Stimulated activated naive B cell treated with anti-CD40 and anti-IgM and Interleukin-4, amounts not matched to agents 10 μg/mL and 1 μg/mL and 100 μg/mL, for 72 hours (primary cell): ENCODE measurements around the gene MAT2B.
"Not testable (repeated sequence)": the region's sequence is repeated elsewhere in the genome, so short reads cannot be mapped to it uniquely, and the experiment has no call there.

ENCODE experiments used
- ATAC-seq, 2 donors: fragments of 150-1000 bp; cut with Tn5 transposase; replicated peaks; 2 replicates each; pipeline ENCODE4 v1.10.0; 2021; ENCODE audit warnings: moderate library complexity in 1 of 2
- DNase-seq: peaks from one replicate; pipeline ENCODE4 v3.0.0; 2021
- H3K27ac Mint-ChIP-seq: one replicate; pipeline ENCODE4 v1.8.0; 2022; ENCODE audit warnings: mild to moderate bottlenecking, mixed read lengths
- H3K27me3 Mint-ChIP-seq, 2 donors: one replicate each; pipeline ENCODE4 v1.8.0; 2022; ENCODE audit warnings: mixed read lengths in 2 of 2
- H3K36me3 Mint-ChIP-seq, 2 donors: one replicate each; pipeline ENCODE4 v1.8.0; 2022; ENCODE audit warnings: mixed read lengths in 2 of 2, mild to moderate bottlenecking in 1 of 2
- H3K4me1 Mint-ChIP-seq, 2 donors: one replicate each; pipeline ENCODE4 v1.8.0; 2022; ENCODE audit warnings: mixed read lengths in 2 of 2, mild to moderate bottlenecking in 1 of 2
- H3K4me3 Mint-ChIP-seq, 2 donors: one replicate each; pipeline ENCODE4 v1.8.0; 2022; ENCODE audit warnings: mild to moderate bottlenecking in 2 of 2, mixed read lengths in 2 of 2, moderate library complexity in 1 of 2
- H3K9me3 Mint-ChIP-seq, 2 donors: one replicate each; pipeline ENCODE4 v1.8.0; 2022; ENCODE audit warnings: mixed read lengths in 2 of 2, mild to moderate bottlenecking in 1 of 2

Gene MAT2B

DNA sequence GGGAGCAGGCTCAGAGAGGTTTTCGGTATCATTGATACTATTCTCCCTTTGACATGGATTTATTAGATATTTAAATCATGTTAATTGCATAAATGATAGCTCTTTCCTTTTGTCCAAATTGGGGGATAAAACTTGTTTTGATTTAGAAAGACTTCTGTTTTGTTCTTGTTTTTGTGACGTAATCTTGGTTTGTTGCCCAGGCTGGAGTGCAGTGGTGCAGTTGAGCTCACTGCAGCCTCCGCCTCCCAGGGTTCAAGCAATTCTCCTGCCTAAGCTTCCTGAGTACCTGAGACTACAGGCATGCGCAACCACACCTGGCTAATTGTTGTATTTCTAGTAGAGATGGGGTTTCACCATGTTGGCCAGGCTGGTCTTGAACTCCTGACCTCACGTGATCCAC is 7.1 kb downstream of the MAT2B start:
- no peak overlapping the region for H3K4me3 Mint-ChIP-seq
- peaks cover 12 to 26% of the 10 kb centered on the region in 2 donors for H3K4me1 Mint-ChIP-seq
- ATAC-seq (no peak), DNase-seq (no peak)
- H3K27ac Mint-ChIP-seq, result no peak overlapping the region
- no peaks in the 10 kb centered on the region for H3K9me3 Mint-ChIP-seq
- H3K36me3 Mint-ChIP-seq, result peaks cover 5 to 10% of the 10 kb centered on the region in 2 donors
- no peaks in the 10 kb centered on the region for H3K27me3 Mint-ChIP-seq

DNA sequence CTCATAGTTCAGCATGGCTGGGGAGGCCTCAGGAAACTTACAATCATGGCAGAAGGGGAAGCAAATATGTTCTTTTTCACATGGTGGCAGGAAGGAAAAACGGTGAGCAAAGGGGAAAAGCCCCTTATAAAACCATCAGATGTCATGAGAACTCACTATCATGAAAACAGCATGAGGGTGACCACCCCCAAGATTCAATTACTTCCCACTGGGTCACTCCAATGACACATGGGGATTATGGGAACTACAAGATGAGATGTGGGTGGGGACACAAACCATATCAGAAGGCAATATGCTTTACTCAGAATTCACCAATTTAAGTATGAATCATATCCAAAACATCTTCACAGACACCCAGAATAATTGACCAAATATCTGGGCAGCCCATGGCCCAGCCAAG is 19.7 kb downstream of the MAT2B start:
- DNase-seq (no peak), ATAC-seq (no peak)
- Mint-ChIP-seq H3K4me1 (peaks cover 0 to 2% of the 10 kb centered on the region in 2 donors), H3K27ac (no peak overlapping the region), H3K27me3 (no peaks in the 10 kb centered on the region), H3K9me3 (peaks cover 6 to 8% of the 10 kb centered on the region in 2 donors), H3K4me3 (no peak overlapping the region), H3K36me3 (peaks cover 26 to 39% of the 10 kb centered on the region in 2 donors)

DNA sequence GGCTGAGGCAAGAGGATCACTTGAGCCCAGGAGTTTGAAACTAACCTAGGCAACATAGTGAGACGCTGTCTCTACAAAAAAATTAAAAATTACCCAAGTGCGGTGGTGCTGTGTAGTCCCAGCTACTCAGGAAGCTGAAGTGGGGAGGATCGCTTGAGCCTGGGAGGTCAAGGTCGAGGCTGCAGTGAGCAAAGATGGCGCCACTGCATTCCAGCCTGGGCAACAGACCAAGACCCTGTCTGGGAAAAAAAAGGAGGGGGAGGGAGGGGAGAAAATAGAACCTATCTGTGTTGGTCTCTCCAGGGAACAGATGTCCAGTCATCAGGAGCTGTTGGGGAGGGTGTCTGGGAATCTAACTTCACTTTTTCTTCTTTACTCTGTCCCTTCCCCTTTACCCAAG is 24.3 kb downstream of the MAT2B start:
- no peak for ATAC-seq
- Mint-ChIP-seq H3K4me1 (peaks cover 0 to 6% of the 10 kb centered on the region in 2 donors), H3K36me3 (peaks cover 7 to 17% of the 10 kb centered on the region in 2 donors), H3K4me3 (no peak overlapping the region), H3K27ac (no peak overlapping the region), H3K9me3 (peaks cover 5 to 8% of the 10 kb centered on the region in 2 donors), H3K27me3 (peaks cover 0 to 7% of the 10 kb centered on the region in 2 donors)
- DNase-seq, result no peak

DNA sequence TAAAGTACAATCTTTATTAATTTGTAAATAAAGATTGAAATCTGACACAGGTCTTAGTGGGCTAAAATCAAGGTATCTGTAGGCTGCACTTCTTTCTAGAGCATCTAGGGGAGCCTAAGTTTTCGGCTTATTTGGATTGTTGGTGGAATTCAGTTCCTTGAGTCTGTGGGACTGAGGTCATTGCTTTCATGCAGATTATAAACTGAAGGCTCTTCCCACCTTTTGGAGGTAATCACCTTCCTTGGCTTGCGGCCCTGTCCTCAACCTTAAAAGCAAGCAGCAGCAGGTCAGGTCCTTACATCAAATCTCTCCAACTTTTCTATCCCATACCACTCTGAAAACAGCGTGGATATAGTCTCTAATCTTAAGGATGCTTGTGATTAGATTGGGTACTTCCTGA is 25.9 kb downstream of the MAT2B start:
- H3K4me3 Mint-ChIP-seq, result no peak overlapping the region
- DNase-seq, result no peak
- H3K27me3 Mint-ChIP-seq, result peaks cover 0 to 8% of the 10 kb centered on the region in 2 donors
- no peak overlapping the region for H3K27ac Mint-ChIP-seq
- H3K36me3 Mint-ChIP-seq, result peaks cover 0 to 6% of the 10 kb centered on the region in 2 donors
- H3K9me3 Mint-ChIP-seq, result peaks cover 0 to under 1% of the 10 kb centered on the region in 2 donors
- H3K4me1 Mint-ChIP-seq, result peaks cover 0 to 14% of the 10 kb centered on the region in 2 donors
- no peak for ATAC-seq

DNA sequence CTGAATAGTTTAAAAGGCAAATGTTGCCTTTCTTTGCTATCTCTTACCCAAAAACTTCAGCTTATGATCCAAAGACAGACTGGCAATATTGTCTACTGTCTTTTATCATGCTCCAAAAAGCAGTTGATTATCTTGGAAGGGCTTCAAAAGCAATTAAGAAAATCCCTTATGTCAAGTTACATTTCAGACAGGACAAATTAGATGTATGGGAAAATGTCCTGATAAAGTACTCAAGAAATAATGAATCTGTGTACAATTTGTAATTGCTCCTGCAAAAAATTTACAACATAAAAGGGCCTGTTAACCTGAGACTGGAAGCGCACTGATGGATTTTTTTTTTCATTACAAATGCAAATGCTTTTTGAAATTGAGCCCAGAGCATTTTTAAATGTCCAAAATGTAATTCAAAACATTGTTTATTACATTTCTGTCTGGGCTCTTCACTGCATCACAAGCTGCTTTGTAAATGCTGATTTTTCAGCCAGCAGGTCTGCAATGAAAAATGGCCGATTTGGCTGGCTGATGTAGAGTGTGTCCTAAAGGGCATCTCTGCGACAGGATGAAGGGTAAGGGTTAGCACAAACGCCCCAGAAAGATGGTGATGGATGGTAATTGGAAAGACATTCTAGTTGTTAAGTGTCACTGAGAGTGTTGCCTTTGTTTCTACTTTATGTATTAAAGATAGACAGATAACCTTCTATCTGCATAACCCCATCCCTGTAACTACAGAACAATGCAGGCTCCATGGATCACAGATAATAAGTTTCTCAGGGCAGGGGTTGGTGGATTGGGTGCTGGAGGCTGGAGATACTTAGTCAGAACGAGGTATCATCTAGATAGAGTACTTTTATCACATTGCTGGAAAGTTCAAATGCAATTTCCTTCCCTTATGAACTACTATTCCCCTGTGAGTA is 27.0 kb downstream of the MAT2B start:
- peaks cover 0 to 14% of the 10 kb centered on the region in 2 donors for H3K4me1 Mint-ChIP-seq
- H3K27me3 Mint-ChIP-seq, result peaks cover 0 to 18% of the 10 kb centered on the region in 2 donors
- H3K27ac Mint-ChIP-seq, result peak overlapping the region; percentile 9
- H3K4me3 Mint-ChIP-seq, result no peak overlapping the region
- peaks cover 0 to under 1% of the 10 kb centered on the region in 2 donors for H3K36me3 Mint-ChIP-seq
- H3K9me3 Mint-ChIP-seq, result peaks cover 3% of the 10 kb centered on the region in 2 donors
- DNase-seq (no peak), ATAC-seq (no peak)

DNA sequence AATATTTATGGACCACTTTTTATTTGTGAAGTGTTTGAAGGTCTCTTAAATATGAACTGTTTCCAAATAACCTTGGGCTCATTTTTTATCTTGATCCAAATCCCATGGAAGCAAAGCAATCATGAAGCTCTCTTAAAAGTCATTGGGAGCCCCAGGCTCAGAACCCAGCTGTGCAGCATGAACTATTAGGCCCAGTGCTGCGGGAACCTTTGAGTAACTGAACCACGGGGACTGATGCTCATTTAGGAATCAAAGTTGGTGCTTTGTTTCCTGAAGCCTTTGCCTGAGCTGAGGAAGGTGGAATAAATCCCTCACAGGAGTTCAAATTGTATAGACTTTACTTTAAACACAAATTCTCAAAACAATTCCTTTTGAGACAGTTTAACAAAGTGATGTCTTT is 27.8 kb downstream of the MAT2B start:
- Mint-ChIP-seq H3K9me3 (peaks cover 3% of the 10 kb centered on the region in 2 donors), H3K36me3 (no peaks in the 10 kb centered on the region), H3K4me3 (no peak overlapping the region), H3K27ac (no peak overlapping the region), H3K27me3 (peaks cover 0 to 23% of the 10 kb centered on the region in 2 donors), H3K4me1 (peaks cover 0 to 14% of the 10 kb centered on the region in 2 donors)
- DNase-seq, result no peak
- no peak for ATAC-seq

DNA sequence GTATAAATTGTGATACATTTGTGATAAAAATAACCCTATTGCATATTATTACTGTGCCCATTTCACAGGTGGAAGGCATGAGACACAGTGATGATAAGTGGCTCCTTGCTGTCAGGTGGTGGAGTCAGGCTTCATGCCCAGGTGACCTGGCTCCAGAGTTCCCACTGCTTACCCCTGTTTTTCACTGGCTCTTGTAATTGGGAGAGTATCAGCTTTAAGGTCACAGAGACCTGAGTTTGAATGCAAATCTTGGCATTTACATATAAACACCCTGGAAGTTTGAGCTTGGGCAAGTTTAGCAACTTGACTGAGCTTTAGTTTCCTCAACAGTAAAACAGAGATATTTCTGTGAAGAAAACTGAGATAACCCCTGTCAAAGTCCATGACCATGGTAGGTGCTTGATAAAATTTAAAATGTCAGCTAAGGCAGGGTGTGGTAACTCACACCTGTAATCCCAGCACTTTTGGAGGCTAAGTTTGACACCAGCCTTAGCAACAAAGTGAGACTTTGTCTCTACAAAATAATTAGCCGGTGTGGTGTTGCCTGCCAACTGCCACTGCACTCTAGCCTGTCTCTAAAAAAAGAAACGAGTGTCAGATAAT is 29.2 kb downstream of the MAT2B start:
- DNase-seq (no peak), ATAC-seq (peak in 1 of 2 donors; percentile 59)
- H3K27ac Mint-ChIP-seq, result peak overlapping the region; percentile 62
- H3K27me3 Mint-ChIP-seq, result peaks cover 0 to 27% of the 10 kb centered on the region in 2 donors
- H3K4me3 Mint-ChIP-seq, result no peak overlapping the region
- peaks cover 3% of the 10 kb centered on the region in 2 donors for H3K9me3 Mint-ChIP-seq
- H3K4me1 Mint-ChIP-seq, result peaks cover 0 to 14% of the 10 kb centered on the region in 2 donors
- H3K36me3 Mint-ChIP-seq, result no peaks in the 10 kb centered on the region

DNA sequence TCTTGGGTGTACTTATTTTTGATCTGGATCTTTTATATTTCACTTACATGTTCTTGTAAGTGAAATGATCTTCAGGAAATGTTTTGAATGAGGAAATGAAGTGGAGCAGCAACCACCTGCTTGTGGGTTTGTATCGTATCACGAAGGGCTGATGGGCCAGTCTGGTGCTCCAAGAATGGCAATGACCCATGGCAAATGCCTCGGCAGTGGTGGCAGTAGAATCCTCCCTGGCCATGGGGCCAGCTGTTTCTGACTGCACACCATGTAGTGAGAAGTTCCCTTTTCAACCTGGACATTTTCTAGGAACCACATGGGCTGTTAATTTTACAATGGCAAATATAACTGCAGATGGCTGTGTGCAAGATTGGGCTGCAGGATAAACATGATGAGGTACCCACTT is 29.9 kb downstream of the MAT2B start:
- no peaks in the 10 kb centered on the region for H3K36me3 Mint-ChIP-seq
- H3K9me3 Mint-ChIP-seq, result peaks cover 3% of the 10 kb centered on the region in 2 donors
- H3K4me3 Mint-ChIP-seq, result peak overlapping the region in 1 of 2 donors; percentile 17
- peaks cover 0 to 14% of the 10 kb centered on the region in 2 donors for H3K4me1 Mint-ChIP-seq
- no peak overlapping the region for H3K27ac Mint-ChIP-seq
- ATAC-seq, result peak in 1 of 2 donors; percentile 89
- peak; percentile 4 for DNase-seq
- H3K27me3 Mint-ChIP-seq, result peaks cover 0 to 29% of the 10 kb centered on the region in 2 donors

DNA sequence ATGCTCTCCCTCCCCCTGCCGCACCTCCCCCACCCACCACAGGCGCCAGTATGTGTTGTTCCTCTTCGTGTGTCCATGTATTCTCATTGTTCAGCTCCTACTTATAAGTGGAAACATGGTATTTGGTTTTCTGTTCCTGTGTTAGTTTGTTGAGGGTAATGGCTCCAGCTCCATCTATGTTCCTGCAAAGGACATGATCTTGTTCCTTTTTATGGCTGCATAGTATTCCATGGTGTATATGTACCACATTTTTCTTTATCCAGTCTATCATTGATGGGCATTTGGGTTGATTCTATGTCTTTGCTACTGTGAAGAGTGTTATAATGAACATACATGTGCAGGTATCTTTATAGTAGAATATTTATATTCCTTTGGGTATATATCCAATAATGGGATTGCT is 31.0 kb downstream of the MAT2B start:
- not testable (repeated sequence) for DNase-seq, H3K4me3 Mint-ChIP-seq, H3K36me3 Mint-ChIP-seq, H3K27ac Mint-ChIP-seq, ATAC-seq, H3K9me3 Mint-ChIP-seq
- peaks cover 0 to 14% of the 10 kb centered on the region in 2 donors for H3K4me1 Mint-ChIP-seq
- H3K27me3 Mint-ChIP-seq, result peaks cover 0 to 29% of the 10 kb centered on the region in 2 donors

DNA sequence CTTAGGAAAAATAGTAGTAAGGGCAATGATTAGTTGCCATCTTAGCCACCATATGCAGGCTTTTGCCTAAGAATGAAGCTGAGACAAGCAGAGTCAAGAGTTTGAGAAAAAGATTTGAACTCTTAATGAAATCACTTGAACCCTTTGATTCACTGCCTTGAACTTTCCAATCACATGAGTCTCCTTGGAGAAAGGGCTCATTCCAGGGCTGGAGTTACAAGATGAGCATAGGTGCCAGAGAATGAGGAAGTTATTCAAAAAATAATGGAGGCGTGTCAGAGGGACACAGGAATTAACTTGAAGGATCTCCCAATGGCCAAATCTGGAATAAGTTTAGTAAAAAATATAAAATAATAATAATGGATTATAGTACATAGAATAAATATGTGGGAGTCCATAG is 35.3 kb downstream of the MAT2B start:
- H3K9me3 Mint-ChIP-seq, result peaks cover 3% of the 10 kb centered on the region in 2 donors
- DNase-seq (no peak), ATAC-seq (no peak)
- peaks cover 0 to 1% of the 10 kb centered on the region in 2 donors for H3K4me1 Mint-ChIP-seq
- H3K4me3 Mint-ChIP-seq, result no peak overlapping the region
- H3K36me3 Mint-ChIP-seq, result no peaks in the 10 kb centered on the region
- H3K27me3 Mint-ChIP-seq, result peaks cover 0 to 29% of the 10 kb centered on the region in 2 donors
- no peak overlapping the region for H3K27ac Mint-ChIP-seq

DNA sequence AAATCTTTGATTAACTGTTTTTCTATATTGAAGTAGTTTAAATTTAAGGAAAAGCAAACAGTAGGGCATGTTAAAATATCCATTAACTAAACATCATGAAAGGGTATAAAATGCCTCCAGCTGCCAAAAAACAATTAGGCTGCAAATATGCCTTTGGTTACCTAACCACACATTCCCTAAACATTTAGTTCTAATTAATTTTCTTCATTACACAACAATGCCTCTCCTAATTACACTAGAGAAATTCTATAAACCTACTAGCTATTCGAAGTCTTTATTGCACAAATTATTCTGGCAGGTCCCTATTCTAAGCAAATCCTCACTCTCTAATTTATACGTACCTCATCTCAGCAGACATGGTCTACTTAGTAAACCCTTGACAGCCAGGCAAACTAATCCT is 37.4 kb downstream of the MAT2B start:
- Mint-ChIP-seq H3K4me1 (no peaks in the 10 kb centered on the region), H3K36me3 (no peaks in the 10 kb centered on the region), H3K4me3 (no peak overlapping the region), H3K27me3 (peaks cover 0 to 14% of the 10 kb centered on the region in 2 donors), H3K9me3 (no peaks in the 10 kb centered on the region), H3K27ac (no peak overlapping the region)
- ATAC-seq, result no peak
- DNase-seq, result no peak

DNA sequence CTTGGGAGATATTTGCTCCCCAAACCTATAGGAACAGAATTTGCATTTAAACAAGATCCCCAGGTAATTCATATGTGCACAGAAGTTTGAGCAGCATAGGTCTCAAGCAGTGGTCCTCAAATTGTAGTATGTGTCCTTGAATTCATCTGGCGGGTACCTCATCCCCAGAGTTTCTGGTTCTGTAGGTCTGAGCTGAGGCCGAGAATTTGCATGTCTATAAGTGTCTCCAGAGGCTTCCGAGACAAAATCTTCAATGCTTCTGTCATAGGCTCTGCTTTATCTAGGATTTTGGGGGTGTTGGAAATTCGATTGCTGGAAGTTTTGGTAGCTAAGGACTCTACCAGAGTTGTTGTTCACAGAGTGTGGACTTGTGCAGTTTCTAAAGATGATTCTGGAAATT is 38.6 kb downstream of the MAT2B start:
- Mint-ChIP-seq H3K4me1 (no peaks in the 10 kb centered on the region), H3K27ac (no peak overlapping the region)
- no peak for ATAC-seq

DNA sequence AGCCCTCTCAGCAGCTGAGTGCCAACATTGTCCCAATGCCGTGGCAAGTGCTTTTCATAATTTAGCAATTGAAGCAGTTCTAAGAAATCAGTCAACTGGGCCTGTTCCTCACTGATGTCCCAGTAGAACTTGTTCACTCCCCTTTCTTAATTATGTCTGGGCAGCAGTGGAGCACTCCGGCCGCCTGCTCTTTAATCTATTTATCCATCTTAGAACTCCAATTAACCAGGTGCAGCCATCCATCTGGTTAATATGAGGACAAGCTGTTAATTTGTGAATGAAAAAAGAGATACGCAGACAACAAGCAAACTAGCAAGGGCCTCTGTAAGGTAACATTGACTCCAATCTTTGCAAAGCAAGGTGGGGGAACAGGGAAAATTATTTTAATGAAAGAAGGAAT is 39.4 kb downstream of the MAT2B start:
- ATAC-seq (no peak), DNase-seq (no peak)
- peaks cover 0 to 12% of the 10 kb centered on the region in 2 donors for H3K27me3 Mint-ChIP-seq
- H3K36me3 Mint-ChIP-seq, result no peaks in the 10 kb centered on the region
- H3K9me3 Mint-ChIP-seq, result no peaks in the 10 kb centered on the region
- H3K4me1 Mint-ChIP-seq, result no peaks in the 10 kb centered on the region
- no peak overlapping the region for H3K27ac Mint-ChIP-seq
- no peak overlapping the region for H3K4me3 Mint-ChIP-seq

More for the DNA sequence above, 38.6 kb downstream of the MAT2B start:
- no peaks in the 10 kb centered on the region for H3K9me3 Mint-ChIP-seq
- no peaks in the 10 kb centered on the region for H3K36me3 Mint-ChIP-seq
- no peak overlapping the region for H3K4me3 Mint-ChIP-seq
- DNase-seq, result no peak
- peaks cover 0 to 16% of the 10 kb centered on the region in 2 donors for H3K27me3 Mint-ChIP-seq

DNA sequence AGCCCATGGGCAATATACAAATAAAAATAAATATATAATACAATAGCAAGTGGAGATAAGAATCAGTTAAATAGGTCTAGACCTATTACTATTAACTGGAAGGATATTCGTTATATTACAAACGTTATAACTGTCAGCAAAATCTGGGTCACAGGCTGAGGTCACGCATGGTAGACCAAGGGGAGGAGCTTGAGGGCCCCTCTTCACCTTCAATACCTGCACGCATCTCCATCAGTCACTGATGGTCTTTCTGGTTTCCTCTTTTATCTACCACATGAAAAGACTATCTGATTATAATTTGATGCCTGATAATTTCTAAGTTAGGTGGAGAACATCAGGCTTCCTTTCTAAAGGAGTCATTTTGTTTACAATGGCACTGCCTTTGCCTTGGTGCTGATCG is 43.2 kb downstream of the MAT2B start:
- Mint-ChIP-seq H3K36me3 (no peaks in the 10 kb centered on the region), H3K27ac (no peak overlapping the region), H3K27me3 (peaks cover 16 to 22% of the 10 kb centered on the region in 2 donors), H3K9me3 (no peaks in the 10 kb centered on the region), H3K4me3 (no peak overlapping the region), H3K4me1 (no peaks in the 10 kb centered on the region)
- no peak for DNase-seq
- ATAC-seq, result no peak

DNA sequence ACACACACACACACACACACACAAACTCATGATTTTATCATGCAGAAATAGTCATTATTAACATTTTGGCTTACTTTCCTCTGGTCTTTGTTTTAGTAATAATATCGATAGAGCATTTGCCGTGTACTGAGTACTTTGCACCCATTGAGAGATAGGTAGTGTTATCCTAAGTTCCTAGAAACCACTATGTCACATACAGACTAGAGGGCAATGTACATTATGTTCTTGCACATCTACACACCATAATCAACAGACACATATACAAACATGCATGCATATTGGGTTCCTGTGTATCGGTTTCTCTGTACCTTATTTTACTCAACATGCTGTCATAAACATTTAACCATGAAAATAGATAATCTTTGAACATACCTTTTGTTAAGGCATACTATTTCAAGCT is 45.7 kb downstream of the MAT2B start:
- DNase-seq, result no peak
- Mint-ChIP-seq H3K4me1 (no peaks in the 10 kb centered on the region), H3K4me3 (no peak overlapping the region), H3K36me3 (no peaks in the 10 kb centered on the region), H3K9me3 (no peaks in the 10 kb centered on the region), H3K27me3 (peaks cover 27% of the 10 kb centered on the region in 2 donors), H3K27ac (no peak overlapping the region)
- ATAC-seq, result no peak
